ENCODE measurements around the gene SETD5.

- TF ChIP-seq CTCF (IDR thresholded peaks at IDR 0.05; ENCODE audit: low read depth, low read length, poor library complexity, severe bottlenecking): no peak
- no peak for TF ChIP-seq EZH2phosphoT487 (IDR thresholded peaks at IDR 0.05; ENCODE audit: borderline replicate concordance, low read length)
These were observed 18.2 kb downstream of the SETD5 start for GRCh38 chr3:9415485-9416138.

Measured in DOHH2 (cell line).